NB4 (cell line): ENCODE data around the gene HPS1.

ENCODE experiments used
- MYC ChIP-seq: IDR thresholded peaks from 2 replicates; pipeline ENCODE4 v1.6.1; 2011; ENCODE audit warnings: low read depth, low read length
- POLR2A ChIP-seq: IDR thresholded peaks from 2 replicates; pipeline ENCODE4 v1.6.1; 2011; ENCODE audit warnings: mild to moderate bottlenecking; ENCODE audit not compliant: insufficient read length; ENCODE audit errors: extremely low read depth
- TF ChIP-seq, protein P1 (sequence below): IDR thresholded peaks from one replicate; pipeline ENCODE4 v1.5.1; 2012; ENCODE audit warnings: low read depth, low read length
- TF ChIP-seq, protein P2 (sequence below): IDR thresholded peaks from 2 replicates; pipeline ENCODE4 v1.6.1; 2011; ENCODE audit warnings: low read depth, low read length

- TF ChIP-seq, protein P1, sequence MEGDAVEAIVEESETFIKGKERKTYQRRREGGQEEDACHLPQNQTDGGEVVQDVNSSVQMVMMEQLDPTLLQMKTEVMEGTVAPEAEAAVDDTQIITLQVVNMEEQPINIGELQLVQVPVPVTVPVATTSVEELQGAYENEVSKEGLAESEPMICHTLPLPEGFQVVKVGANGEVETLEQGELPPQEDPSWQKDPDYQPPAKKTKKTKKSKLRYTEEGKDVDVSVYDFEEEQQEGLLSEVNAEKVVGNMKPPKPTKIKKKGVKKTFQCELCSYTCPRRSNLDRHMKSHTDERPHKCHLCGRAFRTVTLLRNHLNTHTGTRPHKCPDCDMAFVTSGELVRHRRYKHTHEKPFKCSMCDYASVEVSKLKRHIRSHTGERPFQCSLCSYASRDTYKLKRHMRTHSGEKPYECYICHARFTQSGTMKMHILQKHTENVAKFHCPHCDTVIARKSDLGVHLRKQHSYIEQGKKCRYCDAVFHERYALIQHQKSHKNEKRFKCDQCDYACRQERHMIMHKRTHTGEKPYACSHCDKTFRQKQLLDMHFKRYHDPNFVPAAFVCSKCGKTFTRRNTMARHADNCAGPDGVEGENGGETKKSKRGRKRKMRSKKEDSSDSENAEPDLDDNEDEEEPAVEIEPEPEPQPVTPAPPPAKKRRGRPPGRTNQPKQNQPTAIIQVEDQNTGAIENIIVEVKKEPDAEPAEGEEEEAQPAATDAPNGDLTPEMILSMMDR, result no peak
- TF ChIP-seq POLR2A (no peak), MYC (no peak)
- TF ChIP-seq, protein P2, sequence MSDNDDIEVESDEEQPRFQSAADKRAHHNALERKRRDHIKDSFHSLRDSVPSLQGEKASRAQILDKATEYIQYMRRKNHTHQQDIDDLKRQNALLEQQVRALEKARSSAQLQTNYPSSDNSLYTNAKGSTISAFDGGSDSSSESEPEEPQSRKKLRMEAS, result no peak
These were observed 13.4 kb downstream of the HPS1 start for GRCh38 chr10:98433371-98433770.
